HepG2 (cell line): ENCODE results near the gene CLEC2D. TPM values are rescaled to one million over a fixed set of nuclear protein-coding genes. Genes with fewer than 3 reads are reported as not detected.

Source experiments
- ATAC-seq: fragments of 200-7000 bp; cut with Tn5 transposase; 3 replicates; pipeline ENCODE4 v1.9.1; 2020; ENCODE audit warnings: mild to moderate bottlenecking, moderate library complexity
- BruUV-seq: library from RNA; stranded (reverse); fragments of 400-500 nt; replicated peaks from 2 replicates; lab custom pipeline; 2021; lab: Mats Ljungman, UMichigan
- CTCF ChIA-PET: fragments of 300-600 bp; formaldehyde crosslinking; extraction: SDS; loops from one replicate; lab custom pipeline; 2021; ENCODE audit warnings: low total read pairs, inconsistent platforms, low intra/inter-chr PET ratio; lab: Yijun Ruan, JAX
- POLR2A ChIA-PET: fragments of 350-600 bp; sonication (Branson Sonifier 250); formaldehyde crosslinking; loops from one replicate; lab custom pipeline; 2020; ENCODE audit warnings: antibody characterized with exemption, inconsistent platforms; lab: Yijun Ruan, JAX
- DNase-seq: peaks from one replicate; pipeline ENCODE4 v3.0.0-alpha.2; 2015; ENCODE audit warnings: low spot score
- FAIRE-seq: peaks from 3 replicates; lab custom pipeline; 2011; peaks lifted over from hg19 to GRCh38; lab: Jason Lieb, UNC
- H2AFZ ChIP-seq: one replicate; pipeline ENCODE4 v1.6.1; 2011; ENCODE audit warnings: low read length, inconsistent platforms
- H3K27ac ChIP-seq: fragments of 300-600 bp; 3 replicates; pipeline ENCODE4 v1.8.0; 2011; ENCODE audit warnings: mixed run types, mild to moderate bottlenecking, mixed read lengths, low read length, inconsistent platforms; ENCODE audit not compliant: insufficient read depth; ENCODE audit errors: extremely low read length
- H3K27me3 ChIP-seq, 2 experiments: fragments of 200-600 bp in 1 of 2; 2 replicates in 1 of 2; 3 replicates in 1 of 2; pipeline versions ENCODE4 v1.6.0 to v1.8.0; 2011; ENCODE audit warnings: low read length in 2 of 2, mild to moderate bottlenecking in 2 of 2, moderate library complexity in 2 of 2, inconsistent platforms in 1 of 2; ENCODE audit not compliant: insufficient read depth in 2 of 2, control insufficient read depth in 1 of 2
- H3K36me3 ChIP-seq, 2 experiments: fragments of 200-600 bp in 1 of 2; replicated peaks in 1 of 2; 2 replicates in 1 of 2; 3 replicates in 1 of 2; pipeline versions ENCODE4 v1.5.1 to v1.8.0; 2011; ENCODE audit warnings: low read length in 2 of 2, inconsistent platforms in 1 of 2; ENCODE audit not compliant: insufficient read depth in 2 of 2, control insufficient read depth in 1 of 2
- H3K4me1 ChIP-seq: 2 replicates; pipeline ENCODE4 v1.5.1; 2012; ENCODE audit warnings: low read length, inconsistent platforms; ENCODE audit not compliant: insufficient read depth
- H3K4me2 ChIP-seq: 2 replicates; pipeline ENCODE4 v1.6.0; 2011; ENCODE audit warnings: low read depth, low read length, inconsistent platforms
- H3K4me3 ChIP-seq, 3 experiments: fragments of 200-600 bp in 1 of 3; sonication (generic), shearing (Covaris generic) in 1 of 3; replicated peaks in 1 of 3; 2 replicates each; pipeline ENCODE4 v1.5.1; 2011 to 2016; ENCODE audit warnings: low read length in 3 of 3, inconsistent platforms in 2 of 3, low read depth in 2 of 3, mild to moderate bottlenecking in 2 of 3, control low read depth in 1 of 3, mixed read lengths in 1 of 3; ENCODE audit not compliant: insufficient read depth in 1 of 3
- H3K79me2 ChIP-seq: one replicate; pipeline ENCODE4 v1.6.1; 2011; ENCODE audit warnings: low read length, inconsistent platforms; ENCODE audit not compliant: insufficient read depth
- H3K9ac ChIP-seq: 2 replicates; pipeline ENCODE4 v1.6.0; 2011; ENCODE audit warnings: mild to moderate bottlenecking, low read depth, low read length, inconsistent platforms; ENCODE audit not compliant: insufficient read depth
- H3K9me3 ChIP-seq: 2 replicates; pipeline ENCODE4 v1.5.1; 2012; ENCODE audit warnings: mild to moderate bottlenecking, low read length
- H4K20me1 ChIP-seq: 2 replicates; pipeline ENCODE4 v1.6.0; 2011; ENCODE audit warnings: inconsistent platforms, mild to moderate bottlenecking, low read length, moderate library complexity; ENCODE audit not compliant: insufficient read depth
- EED ChIP-seq: sonication (generic); formaldehyde crosslinking; IDR thresholded peaks from 2 replicates; pipeline ENCODE4 v1.5.0; 2020; ENCODE audit warnings: mild to moderate bottlenecking, missing genetic modification reagents
- GABPA ChIP-seq, 2 experiments: IDR thresholded peaks; 2 replicates each; pipeline ENCODE4 v1.6.1; 2011 to 2016; ENCODE audit warnings: low read depth in 2 of 2, low read length in 1 of 2, missing biosample characterization in 1 of 2, missing genetic modification characterization in 1 of 2
- KAT7 ChIP-seq: IDR thresholded peaks from 2 replicates; pipeline ENCODE4 v1.6.1; 2018; ENCODE audit warnings: borderline replicate concordance, missing compliant biosample characterization
- RFX3 ChIP-seq: IDR thresholded peaks from 2 replicates; pipeline ENCODE4 v1.6.1; 2016; ENCODE audit warnings: missing biosample characterization, missing genetic modification reagents
- SMC3 ChIP-seq: IDR thresholded peaks from 2 replicates; pipeline ENCODE4 v1.6.1; 2011; ENCODE audit warnings: low read length, improper control_type of control experiment
- SP2 ChIP-seq: sonication (generic); formaldehyde crosslinking; IDR thresholded peaks from 2 replicates; pipeline ENCODE4 v1.5.1; 2020; ENCODE audit warnings: mild to moderate bottlenecking, missing genetic modification reagents
- ZNF251 ChIP-seq: sonication (generic); formaldehyde crosslinking; IDR thresholded peaks from 2 replicates; pipeline ENCODE4 v1.9.0; 2021; ENCODE audit warnings: mild to moderate bottlenecking, missing genetic modification reagents
- ZNF430 ChIP-seq: sonication (generic); formaldehyde crosslinking; IDR thresholded peaks from 2 replicates; pipeline ENCODE4 v1.9.0; 2021; ENCODE audit warnings: mild to moderate bottlenecking, missing genetic modification reagents
- ZNF570 ChIP-seq: sonication (generic); formaldehyde crosslinking; IDR thresholded peaks from 2 replicates; pipeline ENCODE4 v1.4.0; 2020; ENCODE audit warnings: mild to moderate bottlenecking, missing genetic modification reagents, borderline replicate concordance
- ZNF749 ChIP-seq: sonication (generic); formaldehyde crosslinking; IDR thresholded peaks from 2 replicates; pipeline ENCODE4 v1.8.0; 2022; ENCODE audit warnings: mild to moderate bottlenecking, missing genetic modification reagents, moderate library complexity, borderline replicate concordance
- WGBS: methylation state at CpG from one replicate; pipeline ENCODE4 v1.1.6; 2017; ENCODE audit warnings: low lambda C conversion rate; 5-methylcytosine and 5-hydroxymethylcytosine counted together
- in situ Hi-C: cut with HindIII; loops from 2 replicates; pipeline ENCODE4 v1.10.0; 2017; ENCODE audit warnings: low pct_unique_long_range_greater_than_20kb; ENCODE audit not compliant: extremely low pct_ligation_motif_present
- intact Hi-C: fragments of 100-400 bp; cut with micrococcal nuclease; formaldehyde crosslinking; loops from one replicate; pipeline ENCODE4 v1.10.0; 2022; ENCODE audit not compliant: unreplicated experiment
- polyA plus RNA-seq, 8 experiments: library from polyadenylated mRNA; depleted of rRNA in 3 of 8; stranded (reverse) in 7 of 8; unstranded in 1 of 8; fragments of >200 nt; fragmentation: Illumina TruSeq in 4 of 8; extraction: Trizol in 4 of 8; gene quantifications; 2 replicates each; pipeline versions ENCODE4 v1.2.1 to v1.2.3, GENCODE V29; 2011 to 2016; ENCODE audit warnings: low read depth in 4 of 8, missing spikeins in 1 of 8, mixed read lengths in 1 of 8; ENCODE audit not compliant: insufficient read depth in 1 of 8
- total RNA-seq, 5 experiments: library from RNA; depleted of rRNA; stranded (reverse); fragments of >200 nt; fragmentation: Illumina TruSeq; extraction: Trizol; gene quantifications; 2 replicates each; pipeline ENCODE4 v1.2.3, GENCODE V29; 2016; ENCODE audit warnings: low read depth in 1 of 5
- TF ChIP-seq, protein P1 (sequence below): sonication (generic); formaldehyde crosslinking; IDR thresholded peaks from 2 replicates; pipeline ENCODE4 v1.5.0; 2020; ENCODE audit warnings: missing genetic modification reagents

The CLEC2D gene
- total and polyA plus RNA-seq, 2 of the 13 experiments (the other 11 are each of a cell fraction or from before 2014, with no cell fraction given): 2.5 to 8.6 TPM

DNA sequence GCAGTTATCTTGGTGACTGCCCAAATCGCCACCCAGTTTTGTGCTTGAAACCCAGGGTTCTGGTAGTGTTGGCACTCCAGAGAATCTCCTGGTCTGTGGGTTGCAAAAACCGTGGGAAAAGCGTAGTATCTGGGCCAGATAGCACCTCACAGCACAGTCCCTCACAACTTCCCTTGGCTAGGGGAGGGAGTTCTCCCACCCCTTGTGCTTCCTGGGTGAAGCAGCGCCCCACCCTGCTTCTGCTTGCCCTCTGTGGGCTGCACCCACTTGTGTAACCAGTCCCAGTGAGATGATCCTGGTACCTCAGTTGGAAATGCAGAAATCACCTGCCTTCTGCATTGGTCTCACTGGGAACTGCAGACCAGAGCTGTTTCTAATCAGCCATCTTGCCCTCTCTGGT lies 16.4 kb downstream of the CLEC2D start:
- Histone ChIP-seq H3K36me3 (peaks cover 0 to 1% of the 10 kb centered on the region in 2 experiments; a peak in 2 of 5 replicates), H3K27ac (no peak overlapping the region), H3K4me2 (no peak overlapping the region), H3K27me3 (no peaks in the 10 kb centered on the region), H3K4me3 (no peak overlapping the region), H4K20me1 (no peaks in the 10 kb centered on the region), H2AFZ (no peak overlapping the region), H3K79me2 (no peaks in the 10 kb centered on the region), H3K4me1 (no peaks in the 10 kb centered on the region), H3K9me3 (no peaks in the 10 kb centered on the region), H3K9ac (no peak overlapping the region)
- intact Hi-C loops: no loop called here
- ATAC-seq: no peak
- DNase-seq: no peak
- POLR2A ChIA-PET: no interaction called here
- BruUV-seq: no TSS peak
- CTCF ChIA-PET: no interaction called here
- FAIRE-seq: no peak
- in situ Hi-C loops: no loop called here
- TF ChIP-seq ZNF570 (CRISPR knock-in tag) (no peak), EED (CRISPR knock-in tag) (no peak), ZNF251 (no peak)
- TF ChIP-seq, protein P1, sequence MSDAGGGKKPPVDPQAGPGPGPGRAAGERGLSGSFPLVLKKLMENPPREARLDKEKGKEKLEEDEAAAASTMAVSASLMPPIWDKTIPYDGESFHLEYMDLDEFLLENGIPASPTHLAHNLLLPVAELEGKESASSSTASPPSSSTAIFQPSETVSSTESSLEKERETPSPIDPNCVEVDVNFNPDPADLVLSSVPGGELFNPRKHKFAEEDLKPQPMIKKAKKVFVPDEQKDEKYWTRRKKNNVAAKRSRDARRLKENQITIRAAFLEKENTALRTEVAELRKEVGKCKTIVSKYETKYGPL (CRISPR knock-in tag): no peak
- 88% methylated on average over 4 of the region's 4 CpGs for WGBS

DNA sequence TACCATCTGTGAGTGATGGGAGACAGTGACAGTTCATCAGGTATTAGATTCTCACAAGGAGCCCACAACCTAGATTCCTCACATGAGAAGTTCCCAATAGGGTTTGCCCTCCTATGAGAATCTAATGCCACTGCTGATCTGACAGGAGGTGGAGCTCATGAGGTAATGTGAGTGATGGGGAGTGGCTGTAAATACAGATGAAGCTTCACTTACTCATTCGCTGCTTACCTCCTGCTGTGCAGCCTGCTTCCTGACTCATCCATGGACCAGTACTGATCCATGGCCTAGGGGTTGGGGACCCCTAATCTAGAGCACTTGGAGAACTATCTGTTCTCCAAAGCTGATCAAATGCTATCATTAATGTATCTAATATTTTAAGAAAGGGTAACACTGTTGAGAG lies 17.7 kb downstream of the CLEC2D start:
- Histone ChIP-seq H2AFZ (no peak overlapping the region), H3K4me1 (no peaks in the 10 kb centered on the region), H4K20me1 (no peaks in the 10 kb centered on the region), H3K27me3 (no peaks in the 10 kb centered on the region), H3K4me2 (no peak overlapping the region), H3K4me3 (no peak overlapping the region), H3K9me3 (no peaks in the 10 kb centered on the region), H3K9ac (no peak overlapping the region), H3K79me2 (no peaks in the 10 kb centered on the region), H3K27ac (no peak overlapping the region), H3K36me3 (peaks cover 0 to 1% of the 10 kb centered on the region in 2 experiments; a peak in 2 of 5 replicates)
- 90% methylated on average over 1 of the region's 1 CpG for WGBS
- intact Hi-C loops: no loop called here
- ATAC-seq (no peak), FAIRE-seq (no peak), DNase-seq (no peak)
- BruUV-seq: no TSS peak
- ChIA-PET CTCF (no interaction called here), POLR2A (no interaction called here)
- no peak for TF ChIP-seq SP2
- TF ChIP-seq KAT7 (CRISPR knock-in tag): no peak
- TF ChIP-seq RFX3: no peak
- no peak for TF ChIP-seq ZNF749
- no peak for TF ChIP-seq ZNF430 (CRISPR knock-in tag)
- TF ChIP-seq GABPA (IDR thresholded peaks at IDR 0.05; ENCODE audit: low read depth, low read length): no peak
- no peak for TF ChIP-seq GABPA (CRISPR knock-in tag; IDR thresholded peaks at IDR 0.05; ENCODE audit: low read depth)
- TF ChIP-seq SMC3: no peak
- in situ Hi-C loops: no loop called here
